Loucy (cell line): ENCODE data around the gene MPHOSPH9.

Experiments used
- H2AFZ ChIP-seq: fragments of 200-600 bp; sonication (generic); 2 replicates; pipeline ENCODE4 v1.6.0; 2016; ENCODE audit warnings: antibody characterized with exemption, mild to moderate bottlenecking, low read length, moderate library complexity
- H3F3A ChIP-seq: fragments of 200-600 bp; 2 replicates; pipeline ENCODE4 v1.6.0; 2016; ENCODE audit warnings: antibody characterized with exemption, low read depth, mild to moderate bottlenecking
- H3K27me3 ChIP-seq: fragments of 200-600 bp; sonication (generic); 2 replicates; pipeline ENCODE4 v1.6.1; 2014; ENCODE audit warnings: low read length, mild to moderate bottlenecking; ENCODE audit not compliant: insufficient read depth, poor library complexity, severe bottlenecking
- H3K36me3 ChIP-seq: fragments of 200-600 bp; sonication (generic); 2 replicates; pipeline ENCODE4 v1.6.1; 2016; ENCODE audit warnings: low read length; ENCODE audit not compliant: insufficient read depth
- H3K4me1 ChIP-seq: fragments of 200-600 bp; sonication (generic); 2 replicates; pipeline ENCODE4 v1.5.1; 2014; ENCODE audit warnings: low read length, mild to moderate bottlenecking; ENCODE audit not compliant: insufficient read depth, poor library complexity, severe bottlenecking
- H3K4me2 ChIP-seq: fragments of 200-600 bp; sonication (generic); 2 replicates; pipeline ENCODE4 v1.6.0; 2014; ENCODE audit warnings: antibody characterized with exemption, low read length, low read depth, mild to moderate bottlenecking; ENCODE audit not compliant: poor library complexity, severe bottlenecking
- H3K4me3 ChIP-seq: fragments of 200-600 bp; sonication (generic); 2 replicates; pipeline ENCODE4 v1.5.1; 2014; ENCODE audit warnings: low read length, mild to moderate bottlenecking, mixed read lengths; ENCODE audit not compliant: poor library complexity, severe bottlenecking
- H3K79me2 ChIP-seq: fragments of 200-600 bp; sonication (generic); 2 replicates; pipeline ENCODE4 v1.6.1; 2014; ENCODE audit warnings: low read length; ENCODE audit not compliant: insufficient read depth
- H3K9ac ChIP-seq: fragments of 200-600 bp; sonication (generic); 2 replicates; pipeline ENCODE4 v1.6.0; 2014; ENCODE audit warnings: mild to moderate bottlenecking, low read depth, low read length, moderate library complexity; ENCODE audit not compliant: poor library complexity, severe bottlenecking
- H3K9me2 ChIP-seq: fragments of 200-600 bp; sonication (generic); replicated peaks from 2 replicates; pipeline ENCODE4 v1.6.1; 2016; ENCODE audit warnings: low read depth, low read length, mixed read lengths
- H3K9me3 ChIP-seq: fragments of 200-600 bp; sonication (generic); 2 replicates; pipeline ENCODE4 v1.6.1; 2014; ENCODE audit warnings: mild to moderate bottlenecking, antibody characterized with exemption, low read length, low read depth; ENCODE audit not compliant: insufficient read depth
- H4K20me1 ChIP-seq: fragments of 200-600 bp; sonication (generic); 2 replicates; pipeline ENCODE4 v1.6.0; 2014; ENCODE audit warnings: antibody characterized with exemption, low read length, mild to moderate bottlenecking; ENCODE audit not compliant: insufficient read depth, poor library complexity, severe bottlenecking
- CTCF ChIP-seq: fragments of 200-600 bp; sonication (generic); conservative IDR thresholded peaks from 2 replicates; pipeline ENCODE4 v1.5.1; 2014; ENCODE audit warnings: mild to moderate bottlenecking, antibody characterized with exemption, low read length
- EZH2phosphoT487 ChIP-seq: fragments of 200-600 bp; IDR thresholded peaks from 2 replicates; pipeline ENCODE4 v1.6.1; 2018; ENCODE audit warnings: antibody characterized with exemption, mild to moderate bottlenecking, moderate library complexity, borderline replicate concordance

MPHOSPH9 gene

GRCh38 chr12:123245678-123246077 lies 12.7 kb upstream of the MPHOSPH9 start:
- Histone ChIP-seq H3K79me2 (peaks cover 27% of the 10 kb centered on the region; the same call in 1 of the 2 replicates), H3K36me3 (no peaks in the 10 kb centered on the region)
- no peak for TF ChIP-seq CTCF
- no peak for TF ChIP-seq EZH2phosphoT487

GRCh38 chr12:123243671-123244262 lies 10.8 kb upstream of the MPHOSPH9 start:
- Histone ChIP-seq H3K4me2 (no peak overlapping the region), H3K4me1 (peaks cover 8% of the 10 kb centered on the region), H3F3A (no peaks in the 10 kb centered on the region), H3K9ac (no peak overlapping the region), H3K9me2 (no peaks in the 10 kb centered on the region), H3K36me3 (no peaks in the 10 kb centered on the region), H4K20me1 (no peaks in the 10 kb centered on the region), H3K79me2 (peaks cover 16% of the 10 kb centered on the region; the same call in 1 of the 2 replicates), H3K4me3 (no peak overlapping the region), H3K27me3 (no peaks in the 10 kb centered on the region), H2AFZ (no peak overlapping the region), H3K9me3 (no peaks in the 10 kb centered on the region)
- TF ChIP-seq CTCF (no peak), EZH2phosphoT487 (no peak)

More at GRCh38 chr12:123245678-123246077, 12.7 kb upstream of the MPHOSPH9 start:
- Histone ChIP-seq H3K9me3 (no peaks in the 10 kb centered on the region), H3F3A (no peaks in the 10 kb centered on the region), H4K20me1 (no peaks in the 10 kb centered on the region), H3K9ac (no peak overlapping the region), H3K4me3 (no peak overlapping the region), H3K4me1 (peaks cover 8% of the 10 kb centered on the region), H3K4me2 (no peak overlapping the region), H2AFZ (no peak overlapping the region), H3K27me3 (no peaks in the 10 kb centered on the region), H3K9me2 (no peaks in the 10 kb centered on the region)

GRCh38 chr12:123242116-123242904 lies 9.4 kb upstream of the MPHOSPH9 start:
- no peak overlapping the region for H2AFZ ChIP-seq
- H3K4me1 ChIP-seq: peaks cover 12% of the 10 kb centered on the region
- no peaks in the 10 kb centered on the region for H3K27me3 ChIP-seq
- TF ChIP-seq EZH2phosphoT487 (no peak), CTCF (no peak)
- H3K36me3 ChIP-seq: no peaks in the 10 kb centered on the region
- no peaks in the 10 kb centered on the region for H3K9me2 ChIP-seq
- H3K79me2 ChIP-seq: peaks cover 20% of the 10 kb centered on the region; the same call in 1 of the 2 replicates
- no peak overlapping the region for H3K9ac ChIP-seq
- H3K9me3 ChIP-seq: no peaks in the 10 kb centered on the region
- no peak overlapping the region for H3K4me3 ChIP-seq
- no peak overlapping the region for H3K4me2 ChIP-seq
- H4K20me1 ChIP-seq: peaks cover 10% of the 10 kb centered on the region
- H3F3A ChIP-seq: peaks cover 4% of the 10 kb centered on the region
